Skeletal muscle tissue (tissue), 4 donors: Measurements from ENCODE around the gene PAQR5. TPM values are rescaled to one million over a fixed set of nuclear protein-coding genes. Genes with fewer than 3 reads are reported as not detected.
"Not testable (repeated sequence)": the region's sequence is repeated elsewhere in the genome, so short reads cannot be mapped to it uniquely, and the experiment has no call there.

Experiments
- H3K27ac ChIP-seq: one replicate; pipeline ENCODE4 v1.7.0; 2013; ENCODE audit warnings: mild to moderate bottlenecking, low read depth, low read length, inconsistent platforms
- H3K27me3 ChIP-seq, 3 donors: one replicate each; pipeline ENCODE4 v1.7.0; 2013; ENCODE audit warnings: low read length in 3 of 3; ENCODE audit not compliant: control insufficient read depth in 3 of 3, insufficient read depth in 3 of 3
- H3K36me3 ChIP-seq, 3 donors: one replicate each; pipeline ENCODE4 v1.7.0; 2013; ENCODE audit warnings: low read length in 3 of 3; ENCODE audit not compliant: control insufficient read depth in 3 of 3, insufficient read depth in 3 of 3
- H3K4me1 ChIP-seq, 3 donors: one replicate each; pipeline ENCODE4 v1.7.0; 2013; ENCODE audit warnings: low read length in 3 of 3, mild to moderate bottlenecking in 3 of 3; ENCODE audit not compliant: control insufficient read depth in 3 of 3, insufficient read depth in 3 of 3
- H3K4me3 ChIP-seq, 3 donors: one replicate each; pipeline ENCODE4 v1.7.0; 2013; ENCODE audit warnings: low read length in 3 of 3
- H3K9ac ChIP-seq, 3 donors: one replicate each; pipeline ENCODE4 v1.7.0; 2013; ENCODE audit warnings: low read length in 3 of 3, mild to moderate bottlenecking in 3 of 3, moderate library complexity in 2 of 3, low read depth in 1 of 3
- H3K9me3 ChIP-seq, 3 donors: one replicate each; pipeline ENCODE4 v1.7.0; 2013; ENCODE audit warnings: low read length in 3 of 3; ENCODE audit not compliant: control insufficient read depth in 3 of 3
- total RNA-seq: library from RNA; depleted of rRNA; stranded (reverse); fragments of >200 nt; gene quantifications from one replicate; pipeline ENCODE4 v1.2.3, GENCODE V29; 2014
- donor health status: Osteomylitis.

The PAQR5 gene
- total RNA-seq, 1 donor from 2014 or later = under 0.01 TPM

- Histone ChIP-seq H3K9me3 (peaks cover 0 to 3% (median 0%) of the 10 kb centered on the region in 3 donors), H3K27me3 (peaks cover 4 to 11% (median 4%) of the 10 kb centered on the region in 3 donors), H3K9ac (no peak overlapping the region), H3K36me3 (no peaks in the 10 kb centered on the region), H3K4me3 (no peak overlapping the region), H3K4me1 (no peaks in the 10 kb centered on the region), H3K27ac (no peak overlapping the region)
These were observed 5.8 kb upstream of the PAQR5 start for GRCh38 chr15:69292826-69293420.

- H3K36me3 ChIP-seq = no peaks in the 10 kb centered on the region
- no peak overlapping the region for H3K27ac ChIP-seq
- peaks cover 0 to 3% (median 0%) of the 10 kb centered on the region in 3 donors for H3K9me3 ChIP-seq
- peaks cover 14 to 17% (median 14%) of the 10 kb centered on the region in 3 donors for H3K27me3 ChIP-seq
- no peak overlapping the region for H3K4me3 ChIP-seq
- H3K9ac ChIP-seq = no peak overlapping the region
- no peaks in the 10 kb centered on the region for H3K4me1 ChIP-seq
These were observed 4.7 kb upstream of the PAQR5 start for GRCh38 chr15:69293741-69294615.

GRCh38 chr15:69296606-69297005 lies 2.1 kb upstream of the PAQR5 start:
- peaks cover 32 to 37% (median 34%) of the 10 kb centered on the region in 3 donors for H3K27me3 ChIP-seq
- no peaks in the 10 kb centered on the region for H3K36me3 ChIP-seq
- H3K27ac ChIP-seq = no peak overlapping the region
- H3K9me3 ChIP-seq = peaks cover 0 to 3% (median 0%) of the 10 kb centered on the region in 3 donors
- H3K4me1 ChIP-seq = peaks cover 0 to 4% (median 3%) of the 10 kb centered on the region in 3 donors
- H3K9ac ChIP-seq = no peak overlapping the region
- H3K4me3 ChIP-seq = no peak overlapping the region

GRCh38 chr15:69297642-69298353 lies 914 bp upstream of the PAQR5 start:
- Histone ChIP-seq H3K4me3 (no peak overlapping the region), H3K9ac (no peak overlapping the region), H3K9me3 (peaks cover 0 to 3% (median 0%) of the 10 kb centered on the region in 3 donors), H3K36me3 (no peaks in the 10 kb centered on the region), H3K4me1 (peaks cover 0 to 4% (median 3%) of the 10 kb centered on the region in 3 donors), H3K27ac (no peak overlapping the region), H3K27me3 (peaks cover 40 to 46% (median 42%) of the 10 kb centered on the region in 3 donors)

GRCh38 chr15:69298354-69298696 lies 387 bp upstream of the PAQR5 start:
- Histone ChIP-seq H3K9me3 (peaks cover 0 to 3% (median 0%) of the 10 kb centered on the region in 3 donors), H3K27ac (no peak overlapping the region), H3K27me3 (peaks cover 40 to 47% (median 44%) of the 10 kb centered on the region in 3 donors), H3K4me3 (no peak overlapping the region), H3K36me3 (no peaks in the 10 kb centered on the region), H3K9ac (no peak overlapping the region), H3K4me1 (peaks cover 0 to 4% (median 3%) of the 10 kb centered on the region in 3 donors)

- Histone ChIP-seq H3K4me1 (peaks cover 0 to 4% (median 3%) of the 10 kb centered on the region in 3 donors), H3K4me3 (no peak overlapping the region), H3K27me3 (peaks cover 40 to 47% (median 44%) of the 10 kb centered on the region in 3 donors), H3K27ac (no peak overlapping the region), H3K9me3 (peaks cover 0 to 3% (median 0%) of the 10 kb centered on the region in 3 donors), H3K9ac (no peak overlapping the region), H3K36me3 (no peaks in the 10 kb centered on the region)
These were observed 757 bp downstream of the PAQR5 start for GRCh38 chr15:69299451-69299886.

GRCh38 chr15:69299943-69300588 lies 1.4 kb downstream of the PAQR5 start:
- no peak overlapping the region for H3K4me3 ChIP-seq
- peaks cover 0 to 4% (median 3%) of the 10 kb centered on the region in 3 donors for H3K4me1 ChIP-seq
- H3K36me3 ChIP-seq = no peaks in the 10 kb centered on the region
- no peak overlapping the region for H3K9ac ChIP-seq
- H3K9me3 ChIP-seq = peaks cover 0 to under 1% (median 0%) of the 10 kb centered on the region in 3 donors
- H3K27ac ChIP-seq = no peak overlapping the region
- peaks cover 38 to 46% (median 44%) of the 10 kb centered on the region in 3 donors for H3K27me3 ChIP-seq

GRCh38 chr15:69301101-69301500 lies 2.4 kb downstream of the PAQR5 start:
- H3K27me3 ChIP-seq = peaks cover 38 to 46% (median 44%) of the 10 kb centered on the region in 3 donors
- H3K4me3 ChIP-seq, H3K36me3 ChIP-seq, H3K27ac ChIP-seq, H3K9me3 ChIP-seq, H3K4me1 ChIP-seq, H3K9ac ChIP-seq: not testable (repeated sequence)

GRCh38 chr15:69302087-69302486 lies 3.4 kb downstream of the PAQR5 start:
- H3K9me3 ChIP-seq, H3K4me3 ChIP-seq, H3K36me3 ChIP-seq, H3K4me1 ChIP-seq, H3K27ac ChIP-seq, H3K9ac ChIP-seq: not testable (repeated sequence)
- peaks cover 38 to 45% (median 44%) of the 10 kb centered on the region in 3 donors for H3K27me3 ChIP-seq
